Measurements from ENCODE around the gene CTCF. TPM values are rescaled to one million over a fixed set of nuclear protein-coding genes. Genes with fewer than 3 reads are reported as not detected.

Gene CTCF
- total and polyA plus RNA-seq, 2 experiments from 2014 or later = 64.5 to 72.3 TPM

DNA sequence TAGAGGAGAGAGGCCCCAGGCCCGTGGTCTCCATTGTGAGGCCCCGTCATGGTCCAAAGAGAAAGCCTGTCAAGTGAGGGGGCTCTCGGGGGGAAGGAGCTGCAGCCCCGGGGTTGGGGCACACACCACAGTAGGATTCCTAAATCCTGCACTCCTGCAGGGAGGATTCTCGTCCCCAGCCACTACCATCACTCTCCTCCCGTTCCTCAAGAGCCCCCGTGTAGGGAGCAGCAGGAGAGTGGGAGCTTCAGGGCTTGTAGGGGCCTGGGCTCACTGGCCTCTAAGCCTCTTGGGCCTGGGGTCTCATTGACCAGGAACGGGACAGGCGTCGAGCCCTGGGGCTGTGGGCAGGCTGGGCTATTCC lies 105.1 kb downstream of the CTCF start (continued):
- TF ChIP-seq, protein P1, sequence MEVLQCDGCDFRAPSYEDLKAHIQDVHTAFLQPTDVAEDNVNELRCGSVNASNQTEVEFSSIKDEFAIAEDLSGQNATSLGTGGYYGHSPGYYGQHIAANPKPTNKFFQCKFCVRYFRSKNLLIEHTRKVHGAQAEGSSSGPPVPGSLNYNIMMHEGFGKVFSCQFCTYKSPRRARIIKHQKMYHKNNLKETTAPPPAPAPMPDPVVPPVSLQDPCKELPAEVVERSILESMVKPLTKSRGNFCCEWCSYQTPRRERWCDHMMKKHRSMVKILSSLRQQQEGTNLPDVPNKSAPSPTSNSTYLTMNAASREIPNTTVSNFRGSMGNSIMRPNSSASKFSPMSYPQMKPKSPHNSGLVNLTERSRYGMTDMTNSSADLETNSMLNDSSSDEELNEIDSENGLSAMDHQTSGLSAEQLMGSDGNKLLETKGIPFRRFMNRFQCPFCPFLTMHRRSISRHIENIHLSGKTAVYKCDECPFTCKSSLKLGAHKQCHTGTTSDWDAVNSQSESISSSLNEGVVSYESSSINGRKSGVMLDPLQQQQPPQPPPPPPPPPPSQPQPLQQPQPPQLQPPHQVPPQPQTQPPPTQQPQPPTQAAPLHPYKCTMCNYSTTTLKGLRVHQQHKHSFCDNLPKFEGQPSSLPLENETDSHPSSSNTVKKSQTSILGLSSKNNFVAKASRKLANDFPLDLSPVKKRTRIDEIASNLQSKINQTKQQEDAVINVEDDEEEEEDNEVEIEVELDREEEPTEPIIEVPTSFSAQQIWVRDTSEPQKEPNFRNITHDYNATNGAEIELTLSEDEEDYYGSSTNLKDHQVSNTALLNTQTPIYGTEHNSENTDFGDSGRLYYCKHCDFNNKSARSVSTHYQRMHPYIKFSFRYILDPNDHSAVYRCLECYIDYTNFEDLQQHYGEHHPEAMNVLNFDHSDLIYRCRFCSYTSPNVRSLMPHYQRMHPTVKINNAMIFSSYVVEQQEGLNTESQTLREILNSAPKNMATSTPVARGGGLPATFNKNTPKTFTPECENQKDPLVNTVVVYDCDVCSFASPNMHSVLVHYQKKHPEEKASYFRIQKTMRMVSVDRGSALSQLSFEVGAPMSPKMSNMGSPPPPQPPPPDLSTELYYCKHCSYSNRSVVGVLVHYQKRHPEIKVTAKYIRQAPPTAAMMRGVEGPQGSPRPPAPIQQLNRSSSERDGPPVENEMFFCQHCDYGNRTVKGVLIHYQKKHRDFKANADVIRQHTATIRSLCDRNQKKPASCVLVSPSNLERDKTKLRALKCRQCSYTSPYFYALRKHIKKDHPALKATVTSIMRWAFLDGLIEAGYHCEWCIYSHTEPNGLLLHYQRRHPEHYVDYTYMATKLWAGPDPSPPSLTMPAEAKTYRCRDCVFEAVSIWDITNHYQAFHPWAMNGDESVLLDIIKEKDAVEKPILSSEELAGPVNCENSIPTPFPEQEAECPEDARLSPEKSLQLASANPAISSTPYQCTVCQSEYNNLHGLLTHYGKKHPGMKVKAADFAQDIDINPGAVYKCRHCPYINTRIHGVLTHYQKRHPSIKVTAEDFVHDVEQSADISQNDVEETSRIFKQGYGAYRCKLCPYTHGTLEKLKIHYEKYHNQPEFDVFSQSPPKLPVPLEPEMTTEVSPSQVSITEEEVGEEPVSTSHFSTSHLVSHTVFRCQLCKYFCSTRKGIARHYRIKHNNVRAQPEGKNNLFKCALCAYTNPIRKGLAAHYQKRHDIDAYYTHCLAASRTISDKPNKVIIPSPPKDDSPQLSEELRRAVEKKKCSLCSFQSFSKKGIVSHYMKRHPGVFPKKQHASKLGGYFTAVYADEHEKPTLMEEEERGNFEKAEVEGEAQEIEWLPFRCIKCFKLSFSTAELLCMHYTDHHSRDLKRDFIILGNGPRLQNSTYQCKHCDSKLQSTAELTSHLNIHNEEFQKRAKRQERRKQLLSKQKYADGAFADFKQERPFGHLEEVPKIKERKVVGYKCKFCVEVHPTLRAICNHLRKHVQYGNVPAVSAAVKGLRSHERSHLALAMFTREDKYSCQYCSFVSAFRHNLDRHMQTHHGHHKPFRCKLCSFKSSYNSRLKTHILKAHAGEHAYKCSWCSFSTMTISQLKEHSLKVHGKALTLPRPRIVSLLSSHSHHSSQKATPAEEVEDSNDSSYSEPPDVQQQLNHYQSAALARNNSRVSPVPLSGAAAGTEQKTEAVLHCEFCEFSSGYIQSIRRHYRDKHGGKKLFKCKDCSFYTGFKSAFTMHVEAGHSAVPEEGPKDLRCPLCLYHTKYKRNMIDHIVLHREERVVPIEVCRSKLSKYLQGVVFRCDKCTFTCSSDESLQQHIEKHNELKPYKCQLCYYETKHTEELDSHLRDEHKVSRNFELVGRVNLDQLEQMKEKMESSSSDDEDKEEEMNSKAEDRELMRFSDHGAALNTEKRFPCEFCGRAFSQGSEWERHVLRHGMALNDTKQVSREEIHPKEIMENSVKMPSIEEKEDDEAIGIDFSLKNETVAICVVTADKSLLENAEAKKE (CRISPR knock-in tag; IDR thresholded peaks at IDR 0.05) = no peak
- TF ChIP-seq, protein P2, sequence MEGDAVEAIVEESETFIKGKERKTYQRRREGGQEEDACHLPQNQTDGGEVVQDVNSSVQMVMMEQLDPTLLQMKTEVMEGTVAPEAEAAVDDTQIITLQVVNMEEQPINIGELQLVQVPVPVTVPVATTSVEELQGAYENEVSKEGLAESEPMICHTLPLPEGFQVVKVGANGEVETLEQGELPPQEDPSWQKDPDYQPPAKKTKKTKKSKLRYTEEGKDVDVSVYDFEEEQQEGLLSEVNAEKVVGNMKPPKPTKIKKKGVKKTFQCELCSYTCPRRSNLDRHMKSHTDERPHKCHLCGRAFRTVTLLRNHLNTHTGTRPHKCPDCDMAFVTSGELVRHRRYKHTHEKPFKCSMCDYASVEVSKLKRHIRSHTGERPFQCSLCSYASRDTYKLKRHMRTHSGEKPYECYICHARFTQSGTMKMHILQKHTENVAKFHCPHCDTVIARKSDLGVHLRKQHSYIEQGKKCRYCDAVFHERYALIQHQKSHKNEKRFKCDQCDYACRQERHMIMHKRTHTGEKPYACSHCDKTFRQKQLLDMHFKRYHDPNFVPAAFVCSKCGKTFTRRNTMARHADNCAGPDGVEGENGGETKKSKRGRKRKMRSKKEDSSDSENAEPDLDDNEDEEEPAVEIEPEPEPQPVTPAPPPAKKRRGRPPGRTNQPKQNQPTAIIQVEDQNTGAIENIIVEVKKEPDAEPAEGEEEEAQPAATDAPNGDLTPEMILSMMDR (conservative IDR thresholded peaks at IDR 0.05; ENCODE audit: low read depth in 2 of 2) = no peak
- no peak for TF ChIP-seq CREB1 (CRISPR knock-in tag; IDR thresholded peaks at IDR 0.05; ENCODE audit: low read depth)
- no peak for TF ChIP-seq EZH2 (IDR thresholded peaks at IDR 0.05; ENCODE audit: low read depth, unreplicated experiment)

DNA sequence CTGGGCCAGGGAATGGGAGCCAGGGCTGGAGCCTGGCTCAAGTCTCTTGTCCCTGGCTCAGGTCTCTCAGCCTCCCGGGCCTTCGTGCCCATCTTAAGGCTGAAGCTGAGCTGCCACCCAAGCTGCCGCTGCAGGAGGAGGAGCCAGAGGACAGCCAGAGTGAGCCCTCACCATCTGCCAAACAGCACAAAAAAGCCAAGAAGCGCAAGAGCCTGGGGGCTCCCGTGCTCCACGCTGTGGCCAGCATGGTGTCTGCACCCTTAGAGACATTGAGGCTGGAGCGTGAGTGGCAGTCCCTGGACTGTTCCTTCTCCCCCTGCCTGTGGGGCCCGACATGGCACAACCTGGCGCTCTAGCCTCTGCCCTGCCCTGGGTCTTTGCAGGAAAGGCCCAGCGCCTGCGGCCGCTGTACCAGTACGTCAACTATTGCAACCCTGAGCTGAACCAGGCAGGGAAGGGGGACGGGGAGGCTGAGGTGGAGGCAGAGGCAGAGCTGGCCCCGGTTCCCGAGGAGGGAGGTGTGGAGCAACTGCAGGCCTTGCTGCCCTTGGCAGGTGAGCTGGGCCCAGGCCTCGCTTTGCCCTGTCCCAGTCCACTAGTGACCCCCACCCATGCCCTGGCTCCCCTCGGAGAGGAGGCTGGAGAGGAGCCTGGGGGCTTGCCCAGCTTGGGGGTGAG lies 105.6 kb downstream of the CTCF start:
- TF ChIP-seq, protein P3, sequence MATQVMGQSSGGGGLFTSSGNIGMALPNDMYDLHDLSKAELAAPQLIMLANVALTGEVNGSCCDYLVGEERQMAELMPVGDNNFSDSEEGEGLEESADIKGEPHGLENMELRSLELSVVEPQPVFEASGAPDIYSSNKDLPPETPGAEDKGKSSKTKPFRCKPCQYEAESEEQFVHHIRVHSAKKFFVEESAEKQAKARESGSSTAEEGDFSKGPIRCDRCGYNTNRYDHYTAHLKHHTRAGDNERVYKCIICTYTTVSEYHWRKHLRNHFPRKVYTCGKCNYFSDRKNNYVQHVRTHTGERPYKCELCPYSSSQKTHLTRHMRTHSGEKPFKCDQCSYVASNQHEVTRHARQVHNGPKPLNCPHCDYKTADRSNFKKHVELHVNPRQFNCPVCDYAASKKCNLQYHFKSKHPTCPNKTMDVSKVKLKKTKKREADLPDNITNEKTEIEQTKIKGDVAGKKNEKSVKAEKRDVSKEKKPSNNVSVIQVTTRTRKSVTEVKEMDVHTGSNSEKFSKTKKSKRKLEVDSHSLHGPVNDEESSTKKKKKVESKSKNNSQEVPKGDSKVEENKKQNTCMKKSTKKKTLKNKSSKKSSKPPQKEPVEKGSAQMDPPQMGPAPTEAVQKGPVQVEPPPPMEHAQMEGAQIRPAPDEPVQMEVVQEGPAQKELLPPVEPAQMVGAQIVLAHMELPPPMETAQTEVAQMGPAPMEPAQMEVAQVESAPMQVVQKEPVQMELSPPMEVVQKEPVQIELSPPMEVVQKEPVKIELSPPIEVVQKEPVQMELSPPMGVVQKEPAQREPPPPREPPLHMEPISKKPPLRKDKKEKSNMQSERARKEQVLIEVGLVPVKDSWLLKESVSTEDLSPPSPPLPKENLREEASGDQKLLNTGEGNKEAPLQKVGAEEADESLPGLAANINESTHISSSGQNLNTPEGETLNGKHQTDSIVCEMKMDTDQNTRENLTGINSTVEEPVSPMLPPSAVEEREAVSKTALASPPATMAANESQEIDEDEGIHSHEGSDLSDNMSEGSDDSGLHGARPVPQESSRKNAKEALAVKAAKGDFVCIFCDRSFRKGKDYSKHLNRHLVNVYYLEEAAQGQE (IDR thresholded peaks at IDR 0.05; ENCODE audit: unreplicated experiment) = no peak
- TF ChIP-seq, protein P2 (conservative IDR thresholded peaks at IDR 0.05; ENCODE audit: low read depth in 2 of 2) = peak; percentile 61 to 89
- TF ChIP-seq ZNF331 (CRISPR knock-in tag; IDR thresholded peaks at IDR 0.05; ENCODE audit: low read depth) = no peak
- peak overlapping the region; percentile 90; the same call in 1 of the 2 replicates for H3K4me3 ChIP-seq

More for the DNA sequence above, 105.6 kb downstream of the CTCF start:
- H3K4me3 Mint-ChIP-seq = 0 out of 3 replicates have a peak overlapping the region, but pooled peaks have one; percentile 76
- Histone ChIP-seq H3K79me2 (replicated peaks; ENCODE audit: insufficient read depth) (no peaks in the 10 kb centered on the region), H3K4me2 (peak overlapping the region; percentile 93; the same call in 1 of the 2 replicates), H3K4me1 (ENCODE audit: insufficient read depth) (peaks cover 7% of the 10 kb centered on the region; the same call in 1 of the 2 replicates), H3F3A (replicated peaks; ENCODE audit: low read depth) (peaks cover 23% of the 10 kb centered on the region), H2AFZ (no peak overlapping the region), H4K20me1 (replicated peaks; ENCODE audit: insufficient read depth) (0 out of 2 replicates have a peak, but pooled peaks cover under 1% of the 10 kb centered on the region), H3K36me3 (ENCODE audit: insufficient read depth) (no peaks in the 10 kb centered on the region), H3K27ac (ENCODE audit: low read depth) (no peak overlapping the region), H3K27me3 (ENCODE audit: insufficient read depth) (peaks cover 10% of the 10 kb centered on the region), H3K9me2 (ENCODE audit: insufficient read depth) (no peaks in the 10 kb centered on the region)
- peaks cover 2% of the 10 kb centered on the region for H3K36me3 Mint-ChIP-seq (ENCODE audit: low read depth)
- H3K27me3 Mint-ChIP-seq (ENCODE audit: insufficient read depth, low read depth, poor library complexity) = peaks cover 24% of the 10 kb centered on the region
- DNase-seq (ENCODE audit: low spot score) = peak; percentile 96
- peaks cover 10% of the 10 kb centered on the region for H3K4me1 Mint-ChIP-seq
- H3K9me3 Mint-ChIP-seq = no peaks in the 10 kb centered on the region
- H3K27ac Mint-ChIP-seq = no peak overlapping the region
- ATAC-seq = peak; percentile 73
